ENCODE data around the gene RYR1.
"Not testable (repeated sequence)": the region's sequence is repeated elsewhere in the genome, so short reads cannot be mapped to it uniquely, and the experiment has no call there.

RYR1 gene

DNA sequence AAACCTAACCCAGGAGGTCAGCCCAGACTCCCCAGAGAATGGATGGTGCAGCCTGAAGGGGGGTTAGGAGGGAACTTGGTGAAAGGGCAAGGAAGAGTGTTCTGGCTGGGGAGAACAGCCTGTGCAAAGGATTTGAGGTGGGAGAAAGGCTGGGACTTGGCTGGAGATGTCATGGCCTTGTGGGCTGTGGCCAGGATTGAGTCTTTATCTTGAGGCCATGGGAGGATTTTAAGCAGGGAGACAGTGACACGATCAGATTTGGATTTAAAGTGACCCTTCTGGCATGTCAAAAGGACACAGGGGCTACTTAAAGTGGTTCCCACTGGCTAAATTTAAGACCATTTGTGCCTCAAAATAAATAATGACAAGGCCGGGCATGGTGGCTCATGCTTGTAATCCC, 154.6 kb downstream of the RYR1 start:
- no peak overlapping the region for H3K27ac ChIP-seq (ENCODE audit: low read depth in 2 of 2, low read length in 2 of 2)
- peaks cover 0 to 4% of the 10 kb centered on the region in 2 donors for H3K36me3 ChIP-seq (ENCODE audit: control insufficient read depth in 2 of 2, insufficient read depth in 2 of 2, low read length in 2 of 2)
- H3K4me3 ChIP-seq (ENCODE audit: low read length in 2 of 2): no peak overlapping the region
- no peak overlapping the region for H3K9ac ChIP-seq (ENCODE audit: low read depth in 1 of 2, low read length in 2 of 2)
- no peaks in the 10 kb centered on the region for H3K9me3 ChIP-seq (ENCODE audit: control insufficient read depth in 2 of 2, low read length in 2 of 2)
- H3K27me3 ChIP-seq (ENCODE audit: control insufficient read depth in 2 of 2, insufficient read depth in 2 of 2, low read length in 2 of 2): no peaks in the 10 kb centered on the region
- H3K4me1 ChIP-seq (ENCODE audit: control insufficient read depth in 2 of 2, insufficient read depth in 2 of 2, low read length in 2 of 2): no peaks in the 10 kb centered on the region

DNA sequence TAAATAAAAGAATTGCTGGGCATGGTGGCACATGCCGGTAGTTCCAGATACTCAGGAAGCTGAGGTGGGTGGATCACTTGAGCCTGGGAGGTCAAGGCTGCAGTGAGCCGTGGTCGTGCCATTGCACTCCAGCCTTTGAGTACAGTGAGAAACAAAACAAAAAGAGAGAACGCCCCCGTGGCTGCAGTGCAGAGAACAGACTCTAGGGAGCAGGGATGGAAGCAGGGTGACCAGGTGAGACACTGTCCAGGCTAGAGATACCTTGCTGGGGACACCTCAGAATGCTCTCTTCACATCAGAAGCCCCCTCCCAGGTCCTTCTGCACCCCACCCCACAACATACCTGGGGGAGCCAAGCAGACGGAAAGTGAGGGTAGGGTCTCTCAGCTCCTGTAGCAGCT, 159.4 kb downstream of the RYR1 start:
- no peaks in the 10 kb centered on the region for H3K36me3 ChIP-seq (ENCODE audit: control insufficient read depth in 2 of 2, insufficient read depth in 2 of 2, low read length in 2 of 2)
- H3K9ac ChIP-seq (ENCODE audit: low read depth in 1 of 2, low read length in 2 of 2): no peak overlapping the region
- no peak overlapping the region for H3K4me3 ChIP-seq (ENCODE audit: low read length in 2 of 2)
- H3K9me3 ChIP-seq (ENCODE audit: control insufficient read depth in 2 of 2, low read length in 2 of 2): no peaks in the 10 kb centered on the region
- no peaks in the 10 kb centered on the region for H3K4me1 ChIP-seq (ENCODE audit: control insufficient read depth in 2 of 2, insufficient read depth in 2 of 2, low read length in 2 of 2)
- H3K27me3 ChIP-seq (ENCODE audit: control insufficient read depth in 2 of 2, insufficient read depth in 2 of 2, low read length in 2 of 2): peaks cover 0 to 2% of the 10 kb centered on the region in 2 donors
- no peak overlapping the region for H3K27ac ChIP-seq (ENCODE audit: low read depth in 2 of 2, low read length in 2 of 2)

DNA sequence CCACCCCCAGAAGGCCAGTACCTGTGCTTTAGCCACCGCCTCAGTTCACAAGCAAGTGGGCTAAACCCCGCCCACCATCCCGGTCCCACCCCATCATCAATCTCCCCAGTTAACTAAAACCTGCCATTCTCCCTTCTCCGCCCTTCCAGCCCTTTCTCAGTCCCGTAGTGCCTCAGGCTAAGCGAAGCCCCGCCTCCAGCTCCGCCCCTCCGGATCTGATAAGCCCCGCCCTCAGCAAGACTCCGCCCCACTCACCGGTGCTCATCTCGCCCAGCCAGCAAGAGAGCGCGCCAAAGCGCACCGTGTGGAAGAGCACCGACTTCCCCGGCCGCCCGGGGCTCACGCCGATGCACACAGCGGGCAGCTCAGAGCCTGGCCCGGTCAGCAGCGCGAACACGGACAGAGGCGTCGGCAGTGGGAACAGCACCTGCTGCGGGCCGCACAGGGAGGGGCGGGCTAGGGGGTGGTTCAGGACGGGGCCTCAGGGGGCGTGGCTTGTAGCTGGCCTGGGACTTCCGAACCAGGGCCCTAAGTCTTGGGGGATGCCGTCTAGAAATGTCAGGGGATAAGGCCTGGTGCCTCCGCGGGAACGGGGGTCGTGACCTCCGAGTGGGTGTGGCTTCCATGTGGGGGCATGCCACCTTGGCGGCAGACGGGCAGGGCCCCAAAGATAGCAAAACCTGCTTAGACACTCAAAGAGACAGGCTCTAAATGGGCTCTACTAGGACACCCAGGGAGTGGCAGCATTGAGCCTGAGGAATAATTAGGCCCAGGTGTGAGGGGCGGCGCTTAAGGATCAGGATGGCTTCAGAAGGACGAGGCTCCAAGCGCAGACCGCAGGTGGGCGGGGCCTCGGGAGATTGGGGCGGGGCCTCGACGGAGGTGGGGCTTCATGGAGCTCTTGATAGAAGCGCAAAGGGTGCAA, 162.8 kb downstream of the RYR1 start:
- no peaks in the 10 kb centered on the region for H3K4me1 ChIP-seq (ENCODE audit: control insufficient read depth in 2 of 2, insufficient read depth in 2 of 2, low read length in 2 of 2)
- H3K4me3 ChIP-seq (ENCODE audit: low read length in 2 of 2): no peak overlapping the region
- H3K27ac ChIP-seq (ENCODE audit: low read depth in 2 of 2, low read length in 2 of 2): no peak overlapping the region
- H3K9me3 ChIP-seq (ENCODE audit: control insufficient read depth in 2 of 2, low read length in 2 of 2): no peaks in the 10 kb centered on the region
- peaks cover 0 to 2% of the 10 kb centered on the region in 2 donors for H3K27me3 ChIP-seq (ENCODE audit: control insufficient read depth in 2 of 2, insufficient read depth in 2 of 2, low read length in 2 of 2)
- no peak overlapping the region for H3K9ac ChIP-seq (ENCODE audit: low read depth in 1 of 2, low read length in 2 of 2)
- no peaks in the 10 kb centered on the region for H3K36me3 ChIP-seq (ENCODE audit: control insufficient read depth in 2 of 2, insufficient read depth in 2 of 2, low read length in 2 of 2)

DNA sequence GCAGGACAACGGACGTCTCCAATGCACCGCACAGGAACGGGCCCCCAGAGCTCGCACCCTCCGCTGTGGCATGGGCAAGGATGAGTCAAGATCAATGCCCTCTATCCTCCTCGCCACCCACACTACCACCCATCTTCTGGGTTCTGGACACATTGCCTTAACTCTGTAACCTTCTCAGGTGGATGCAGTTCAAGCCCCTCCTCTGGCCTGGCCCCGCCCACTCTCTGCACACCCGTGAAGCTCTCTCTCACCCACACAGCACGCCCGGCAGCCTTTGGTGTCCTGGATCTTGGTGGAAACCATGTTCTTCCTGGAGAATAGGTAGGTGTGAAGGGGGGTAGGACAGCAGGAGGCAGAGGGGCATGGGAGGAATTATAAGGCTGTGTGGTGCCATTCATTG, 163.6 kb downstream of the RYR1 start:
- no peak overlapping the region for H3K4me3 ChIP-seq (ENCODE audit: low read length in 2 of 2)
- no peaks in the 10 kb centered on the region for H3K9me3 ChIP-seq (ENCODE audit: control insufficient read depth in 2 of 2, low read length in 2 of 2)

DNA sequence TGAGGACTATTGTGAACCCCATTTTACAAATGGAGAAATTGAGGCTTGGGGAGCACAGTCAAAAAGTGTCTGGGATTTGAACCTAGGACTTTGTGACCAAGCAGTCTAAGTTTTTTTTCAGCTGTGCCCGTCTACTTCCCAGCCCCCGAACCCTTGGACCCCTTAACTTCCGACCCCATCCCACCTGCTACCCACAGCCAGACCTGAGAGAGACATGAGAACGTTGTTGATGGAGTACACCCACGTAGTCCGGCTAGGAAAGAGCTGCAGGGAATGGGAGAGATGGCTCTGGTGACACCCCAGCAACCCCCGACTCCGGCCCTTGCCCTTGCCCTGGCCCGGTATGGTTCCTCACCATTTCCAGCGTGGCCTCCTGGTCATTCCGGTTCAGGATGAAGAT, 166.2 kb downstream of the RYR1 start:
- Histone ChIP-seq H3K4me3 (ENCODE audit: low read length in 2 of 2) (no peak overlapping the region), H3K9me3 (ENCODE audit: control insufficient read depth in 2 of 2, low read length in 2 of 2) (no peaks in the 10 kb centered on the region), H3K36me3 (ENCODE audit: control insufficient read depth in 2 of 2, insufficient read depth in 2 of 2, low read length in 2 of 2) (no peaks in the 10 kb centered on the region), H3K4me1 (ENCODE audit: control insufficient read depth in 2 of 2, insufficient read depth in 2 of 2, low read length in 2 of 2) (no peaks in the 10 kb centered on the region), H3K27me3 (ENCODE audit: control insufficient read depth in 2 of 2, insufficient read depth in 2 of 2, low read length in 2 of 2) (peaks cover 0 to 2% of the 10 kb centered on the region in 2 donors), H3K27ac (ENCODE audit: low read depth in 2 of 2, low read length in 2 of 2) (no peak overlapping the region), H3K9ac (ENCODE audit: low read depth in 1 of 2, low read length in 2 of 2) (no peak overlapping the region)

More for the DNA sequence above, 163.6 kb downstream of the RYR1 start:
- Histone ChIP-seq H3K9ac (ENCODE audit: low read depth in 1 of 2, low read length in 2 of 2) (no peak overlapping the region), H3K4me1 (ENCODE audit: control insufficient read depth in 2 of 2, insufficient read depth in 2 of 2, low read length in 2 of 2) (no peaks in the 10 kb centered on the region), H3K36me3 (ENCODE audit: control insufficient read depth in 2 of 2, insufficient read depth in 2 of 2, low read length in 2 of 2) (no peaks in the 10 kb centered on the region), H3K27me3 (ENCODE audit: control insufficient read depth in 2 of 2, insufficient read depth in 2 of 2, low read length in 2 of 2) (peaks cover 0 to 2% of the 10 kb centered on the region in 2 donors), H3K27ac (ENCODE audit: low read depth in 2 of 2, low read length in 2 of 2) (no peak overlapping the region)

DNA sequence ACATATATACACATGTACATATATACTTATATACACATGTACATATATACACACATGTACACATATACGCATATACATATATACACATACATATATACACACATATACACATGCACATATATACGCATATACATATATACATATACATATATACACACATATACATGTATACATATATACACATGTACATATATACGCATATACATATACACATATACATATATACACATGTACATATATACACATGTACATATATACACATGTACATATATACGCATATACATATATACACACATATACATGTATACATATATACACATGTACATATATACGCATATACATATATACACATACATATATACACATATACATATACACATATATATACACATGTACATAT, 169.4 kb downstream of the RYR1 start:
- H3K4me3 ChIP-seq (ENCODE audit: low read length in 2 of 2); H3K27ac ChIP-seq (ENCODE audit: low read depth in 2 of 2, low read length in 2 of 2); H3K27me3 ChIP-seq (ENCODE audit: control insufficient read depth in 2 of 2, insufficient read depth in 2 of 2, low read length in 2 of 2); H3K36me3 ChIP-seq (ENCODE audit: control insufficient read depth in 2 of 2, insufficient read depth in 2 of 2, low read length in 2 of 2); H3K4me1 ChIP-seq (ENCODE audit: control insufficient read depth in 2 of 2, insufficient read depth in 2 of 2, low read length in 2 of 2); H3K9ac ChIP-seq (ENCODE audit: low read depth in 1 of 2, low read length in 2 of 2); H3K9me3 ChIP-seq (ENCODE audit: control insufficient read depth in 2 of 2, low read length in 2 of 2): not testable (repeated sequence)

DNA sequence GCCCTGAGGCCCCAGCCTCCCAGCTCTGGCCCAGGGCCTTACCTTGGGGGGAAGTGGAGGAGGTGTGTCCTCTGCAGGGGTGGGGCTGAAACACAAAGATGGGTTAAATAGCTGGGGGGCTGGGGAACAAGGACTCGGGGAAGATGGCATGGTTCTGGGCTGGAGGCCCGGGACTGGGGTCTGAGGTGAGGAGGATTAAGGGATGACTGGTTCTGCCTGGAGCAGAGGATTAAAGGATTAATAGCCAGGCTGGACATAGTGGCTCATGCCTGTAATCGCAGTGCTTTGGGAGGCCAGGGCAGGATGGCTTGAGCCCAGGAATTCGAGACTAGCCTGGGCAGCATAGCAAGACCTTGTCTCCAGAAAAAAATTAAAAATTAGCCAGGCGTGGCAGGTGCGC, 172.6 kb downstream of the RYR1 start:
- H3K4me3 ChIP-seq (ENCODE audit: low read length in 2 of 2): no peak overlapping the region
- no peak overlapping the region for H3K27ac ChIP-seq (ENCODE audit: low read depth in 2 of 2, low read length in 2 of 2)
- no peak overlapping the region for H3K9ac ChIP-seq (ENCODE audit: low read depth in 1 of 2, low read length in 2 of 2)
- H3K36me3 ChIP-seq (ENCODE audit: control insufficient read depth in 2 of 2, insufficient read depth in 2 of 2, low read length in 2 of 2): peaks cover 0 to 7% of the 10 kb centered on the region in 2 donors
- H3K27me3 ChIP-seq (ENCODE audit: control insufficient read depth in 2 of 2, insufficient read depth in 2 of 2, low read length in 2 of 2): no peaks in the 10 kb centered on the region
- no peaks in the 10 kb centered on the region for H3K9me3 ChIP-seq (ENCODE audit: control insufficient read depth in 2 of 2, low read length in 2 of 2)
- H3K4me1 ChIP-seq (ENCODE audit: control insufficient read depth in 2 of 2, insufficient read depth in 2 of 2, low read length in 2 of 2): no peaks in the 10 kb centered on the region

DNA sequence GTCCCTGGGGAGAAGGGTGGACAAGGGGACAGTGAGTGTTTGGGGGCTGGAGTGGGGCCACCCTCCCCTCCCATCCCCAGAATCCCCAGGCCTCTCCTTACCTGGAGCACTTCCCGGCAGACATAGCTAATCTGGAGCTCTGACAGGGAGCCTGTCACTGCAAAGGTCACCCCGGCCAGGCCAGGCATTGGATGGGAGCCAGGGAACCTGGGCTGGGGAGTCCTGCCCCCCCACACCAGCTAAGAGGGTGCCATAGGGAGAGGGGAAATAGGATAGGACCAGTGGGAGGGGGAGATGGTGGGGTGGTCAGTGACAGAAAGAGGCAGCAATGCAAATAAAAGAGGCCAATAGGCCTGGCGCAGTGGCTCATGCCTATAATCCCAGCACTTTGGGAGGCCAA, 180.8 kb downstream of the RYR1 start:
- Histone ChIP-seq H3K4me1 (ENCODE audit: control insufficient read depth in 2 of 2, insufficient read depth in 2 of 2, low read length in 2 of 2) (peaks cover 4 to 8% of the 10 kb centered on the region in 2 donors), H3K27me3 (ENCODE audit: control insufficient read depth in 2 of 2, insufficient read depth in 2 of 2, low read length in 2 of 2) (no peaks in the 10 kb centered on the region), H3K36me3 (ENCODE audit: control insufficient read depth in 2 of 2, insufficient read depth in 2 of 2, low read length in 2 of 2) (peaks cover 0 to 11% of the 10 kb centered on the region in 2 donors), H3K9ac (ENCODE audit: low read depth in 1 of 2, low read length in 2 of 2) (no peak overlapping the region), H3K9me3 (ENCODE audit: control insufficient read depth in 2 of 2, low read length in 2 of 2) (no peaks in the 10 kb centered on the region), H3K4me3 (ENCODE audit: low read length in 2 of 2) (no peak overlapping the region), H3K27ac (ENCODE audit: low read depth in 2 of 2, low read length in 2 of 2) (no peak overlapping the region)

DNA sequence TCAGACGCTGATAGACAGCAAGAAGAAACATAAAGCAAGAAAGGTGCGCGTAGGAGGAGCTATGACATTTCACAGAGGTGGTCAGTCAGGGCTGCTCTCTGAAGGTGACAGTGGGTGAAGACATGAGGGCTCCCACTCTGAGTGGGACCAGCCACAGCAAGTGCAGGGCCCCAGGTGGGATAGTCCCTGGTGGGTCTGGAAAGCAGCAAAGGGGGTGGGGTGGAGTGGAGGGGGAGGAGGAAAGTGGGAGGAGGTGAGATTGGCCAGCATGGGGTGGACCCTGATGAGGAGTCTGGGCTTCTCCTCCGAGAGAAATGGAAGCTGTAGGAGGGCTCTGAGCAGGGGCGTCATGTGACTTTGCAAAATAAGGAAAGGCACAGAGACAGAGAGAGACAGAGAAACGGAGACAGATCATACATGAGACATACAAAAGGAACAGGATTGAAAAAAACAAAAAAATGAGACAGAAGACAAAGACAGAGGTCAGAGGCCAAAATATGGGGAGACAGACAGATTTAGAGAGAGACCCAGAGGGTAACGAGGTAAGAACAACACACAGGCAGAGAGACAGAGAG, 181.6 kb downstream of the RYR1 start:
- H3K4me3 ChIP-seq (ENCODE audit: low read length in 2 of 2): no peak overlapping the region
- peaks cover under 1 to 8% of the 10 kb centered on the region in 2 donors for H3K36me3 ChIP-seq (ENCODE audit: control insufficient read depth in 2 of 2, insufficient read depth in 2 of 2, low read length in 2 of 2)
- no peak overlapping the region for H3K27ac ChIP-seq (ENCODE audit: low read depth in 2 of 2, low read length in 2 of 2)
- H3K9me3 ChIP-seq (ENCODE audit: control insufficient read depth in 2 of 2, low read length in 2 of 2): no peaks in the 10 kb centered on the region
- H3K9ac ChIP-seq (ENCODE audit: low read depth in 1 of 2, low read length in 2 of 2): no peak overlapping the region
- H3K27me3 ChIP-seq (ENCODE audit: control insufficient read depth in 2 of 2, insufficient read depth in 2 of 2, low read length in 2 of 2): no peaks in the 10 kb centered on the region
- H3K4me1 ChIP-seq (ENCODE audit: control insufficient read depth in 2 of 2, insufficient read depth in 2 of 2, low read length in 2 of 2): peaks cover 12 to 15% of the 10 kb centered on the region in 2 donors

DNA sequence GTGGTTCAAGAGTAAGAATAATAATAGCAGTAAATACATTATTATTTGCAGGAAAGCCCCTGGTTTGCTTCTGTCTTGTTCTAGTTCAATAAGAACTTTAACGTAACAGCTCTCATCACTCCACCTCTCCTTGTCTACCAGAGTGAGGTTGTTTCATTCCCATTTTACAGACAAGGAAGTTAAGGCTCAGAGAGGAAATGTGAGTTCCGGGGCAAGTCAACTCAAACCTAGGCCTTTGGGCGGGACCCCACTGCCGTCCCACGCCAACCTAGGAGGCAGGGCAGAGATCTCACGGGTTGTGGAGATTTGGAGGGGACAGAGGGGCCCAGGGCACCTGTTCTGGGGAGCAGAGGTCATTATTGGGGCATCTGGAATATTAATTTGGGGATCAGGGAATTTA, 182.8 kb downstream of the RYR1 start:
- H3K9ac ChIP-seq (ENCODE audit: low read depth in 1 of 2, low read length in 2 of 2): no peak overlapping the region
- H3K27me3 ChIP-seq (ENCODE audit: control insufficient read depth in 2 of 2, insufficient read depth in 2 of 2, low read length in 2 of 2): no peaks in the 10 kb centered on the region
- H3K4me1 ChIP-seq (ENCODE audit: control insufficient read depth in 2 of 2, insufficient read depth in 2 of 2, low read length in 2 of 2): peaks cover 16 to 18% of the 10 kb centered on the region in 2 donors
- no peaks in the 10 kb centered on the region for H3K9me3 ChIP-seq (ENCODE audit: control insufficient read depth in 2 of 2, low read length in 2 of 2)
- peaks cover 8 to 9% of the 10 kb centered on the region in 2 donors for H3K36me3 ChIP-seq (ENCODE audit: control insufficient read depth in 2 of 2, insufficient read depth in 2 of 2, low read length in 2 of 2)
- H3K27ac ChIP-seq (ENCODE audit: low read depth in 2 of 2, low read length in 2 of 2): no peak overlapping the region
- no peak overlapping the region for H3K4me3 ChIP-seq (ENCODE audit: low read length in 2 of 2)
